Measurements from ENCODE around the gene LTBP4. TPM values are rescaled to one million over a fixed set of nuclear protein-coding genes. Genes with fewer than 3 reads are reported as not detected.
"Not testable (repeated sequence)": the region's sequence is repeated elsewhere in the genome, so short reads cannot be mapped to it uniquely, and the experiment has no call there.

LTBP4 gene
- total RNA-seq, 1 donor from 2014 or later, result 46.9 TPM

- Histone ChIP-seq H3K79me2 (ENCODE audit: insufficient read depth, low read length) (no peaks in the 10 kb centered on the region), H3K9me3 (ENCODE audit: insufficient read depth, low read depth, low read length) (no peaks in the 10 kb centered on the region), H3K4me3 (ENCODE audit: insufficient read depth, low read depth, low read length) (no peak overlapping the region), H3K9ac (ENCODE audit: low read length) (no peak overlapping the region), H3K27ac (ENCODE audit: low read depth, low read length) (no peak overlapping the region), H3K36me3 (ENCODE audit: insufficient read depth, low read length) (no peaks in the 10 kb centered on the region), H2AFZ (ENCODE audit: low read depth, low read length) (no peak overlapping the region), H3K4me1 (ENCODE audit: insufficient read depth, low read length) (peaks cover 26% of the 10 kb centered on the region), H3K4me2 (ENCODE audit: low read length) (no peak overlapping the region), H3K27me3 (ENCODE audit: insufficient read depth, low read length) (no peaks in the 10 kb centered on the region), H4K20me1 (ENCODE audit: insufficient read depth, low read length) (no peaks in the 10 kb centered on the region)
- H3K9me3 Mint-ChIP-seq (ENCODE audit: unreplicated experiment), result no peaks in the 10 kb centered on the region
- peaks cover 18% of the 10 kb centered on the region for H3K4me1 Mint-ChIP-seq (ENCODE audit: low read depth, unreplicated experiment)
- TF ChIP-seq, protein P1, sequence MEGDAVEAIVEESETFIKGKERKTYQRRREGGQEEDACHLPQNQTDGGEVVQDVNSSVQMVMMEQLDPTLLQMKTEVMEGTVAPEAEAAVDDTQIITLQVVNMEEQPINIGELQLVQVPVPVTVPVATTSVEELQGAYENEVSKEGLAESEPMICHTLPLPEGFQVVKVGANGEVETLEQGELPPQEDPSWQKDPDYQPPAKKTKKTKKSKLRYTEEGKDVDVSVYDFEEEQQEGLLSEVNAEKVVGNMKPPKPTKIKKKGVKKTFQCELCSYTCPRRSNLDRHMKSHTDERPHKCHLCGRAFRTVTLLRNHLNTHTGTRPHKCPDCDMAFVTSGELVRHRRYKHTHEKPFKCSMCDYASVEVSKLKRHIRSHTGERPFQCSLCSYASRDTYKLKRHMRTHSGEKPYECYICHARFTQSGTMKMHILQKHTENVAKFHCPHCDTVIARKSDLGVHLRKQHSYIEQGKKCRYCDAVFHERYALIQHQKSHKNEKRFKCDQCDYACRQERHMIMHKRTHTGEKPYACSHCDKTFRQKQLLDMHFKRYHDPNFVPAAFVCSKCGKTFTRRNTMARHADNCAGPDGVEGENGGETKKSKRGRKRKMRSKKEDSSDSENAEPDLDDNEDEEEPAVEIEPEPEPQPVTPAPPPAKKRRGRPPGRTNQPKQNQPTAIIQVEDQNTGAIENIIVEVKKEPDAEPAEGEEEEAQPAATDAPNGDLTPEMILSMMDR (IDR thresholded peaks at IDR 0.05; ENCODE audit: insufficient read depth, low read depth, low read length), result no peak
- no peak for TF ChIP-seq EZH2 (IDR thresholded peaks at IDR 0.05; ENCODE audit: insufficient read depth, low read length)
- no peak overlapping the region for H3K27ac Mint-ChIP-seq (ENCODE audit: unreplicated experiment)
- DNase-seq (ENCODE audit: low read depth) (no peak), FAIRE-seq (no peak)
- no peak overlapping the region for H3K4me3 Mint-ChIP-seq (ENCODE audit: unreplicated experiment)
- H3K36me3 Mint-ChIP-seq (ENCODE audit: low read depth, unreplicated experiment), result peaks cover 25% of the 10 kb centered on the region
- no peaks in the 10 kb centered on the region for H3K27me3 Mint-ChIP-seq (ENCODE audit: low read depth, unreplicated experiment)
These were observed 11.4 kb upstream of the LTBP4 start for GRCh38 chr19:40589591-40590429.

GRCh38 chr19:40590464-40591265, 10.5 kb upstream of the LTBP4 start:
- H3K4me2 ChIP-seq (ENCODE audit: low read length), result no peak overlapping the region
- Mint-ChIP-seq H3K27me3 (ENCODE audit: low read depth, unreplicated experiment) (no peaks in the 10 kb centered on the region), H3K9me3 (ENCODE audit: unreplicated experiment) (no peaks in the 10 kb centered on the region), H3K36me3 (ENCODE audit: low read depth, unreplicated experiment) (peaks cover 25% of the 10 kb centered on the region), H3K4me3 (ENCODE audit: unreplicated experiment) (no peak overlapping the region), H3K27ac (ENCODE audit: unreplicated experiment) (peak overlapping the region; percentile 75), H3K4me1 (ENCODE audit: low read depth, unreplicated experiment) (peaks cover 21% of the 10 kb centered on the region)
- no peaks in the 10 kb centered on the region for H4K20me1 ChIP-seq (ENCODE audit: insufficient read depth, low read length)
- TF ChIP-seq EZH2 (IDR thresholded peaks at IDR 0.05; ENCODE audit: insufficient read depth, low read length), result no peak
- TF ChIP-seq, protein P1 (IDR thresholded peaks at IDR 0.05; ENCODE audit: insufficient read depth, low read depth, low read length), result no peak
- no peak overlapping the region for H2AFZ ChIP-seq (ENCODE audit: low read depth, low read length)
- H3K9ac ChIP-seq (ENCODE audit: low read length), result no peak overlapping the region
- FAIRE-seq (no peak), DNase-seq (ENCODE audit: low read depth) (no peak)
- H3K27ac ChIP-seq (ENCODE audit: low read depth, low read length), result no peak overlapping the region
- H3K79me2 ChIP-seq (ENCODE audit: insufficient read depth, low read length), result no peaks in the 10 kb centered on the region
- no peaks in the 10 kb centered on the region for H3K36me3 ChIP-seq (ENCODE audit: insufficient read depth, low read length)
- H3K27me3 ChIP-seq (ENCODE audit: insufficient read depth, low read length), result no peaks in the 10 kb centered on the region
- H3K9me3 ChIP-seq (ENCODE audit: insufficient read depth, low read depth, low read length), result no peaks in the 10 kb centered on the region
- peaks cover 22% of the 10 kb centered on the region for H3K4me1 ChIP-seq (ENCODE audit: insufficient read depth, low read length)
- no peak overlapping the region for H3K4me3 ChIP-seq (ENCODE audit: insufficient read depth, low read depth, low read length)

DNA sequence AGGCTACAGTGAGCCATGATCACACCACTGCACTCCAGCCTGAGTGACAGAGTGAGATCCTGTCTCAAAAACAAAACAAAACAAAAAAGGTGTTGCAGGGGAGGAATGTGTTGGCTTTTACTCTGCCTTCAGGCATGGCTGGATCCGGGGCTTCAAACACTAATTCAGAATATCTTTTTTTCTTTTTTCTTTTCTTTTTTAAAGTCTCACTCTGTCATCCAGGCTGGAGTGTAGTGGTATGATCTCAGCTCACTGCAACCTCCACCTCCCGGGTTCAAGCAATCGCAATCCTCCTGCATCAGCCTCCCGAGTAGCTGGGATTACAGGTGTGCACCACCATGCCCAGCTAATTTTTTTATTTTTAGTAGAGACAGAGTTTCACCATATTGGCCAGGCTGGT, 9.4 kb upstream of the LTBP4 start:
- H3K36me3 Mint-ChIP-seq (ENCODE audit: low read depth, unreplicated experiment), result peaks cover 19% of the 10 kb centered on the region
- H2AFZ ChIP-seq (ENCODE audit: low read depth, low read length); H3K4me2 ChIP-seq (ENCODE audit: low read length); H3K4me3 Mint-ChIP-seq (ENCODE audit: unreplicated experiment); H3K4me3 ChIP-seq (ENCODE audit: insufficient read depth, low read depth, low read length); H3K9me3 Mint-ChIP-seq (ENCODE audit: unreplicated experiment); H3K36me3 ChIP-seq (ENCODE audit: insufficient read depth, low read length); H3K79me2 ChIP-seq (ENCODE audit: insufficient read depth, low read length); H3K27me3 ChIP-seq (ENCODE audit: insufficient read depth, low read length); FAIRE-seq; DNase-seq (ENCODE audit: low read depth); H3K27me3 Mint-ChIP-seq (ENCODE audit: low read depth, unreplicated experiment); H4K20me1 ChIP-seq (ENCODE audit: insufficient read depth, low read length); H3K9ac ChIP-seq (ENCODE audit: low read length); H3K9me3 ChIP-seq (ENCODE audit: insufficient read depth, low read depth, low read length); H3K27ac ChIP-seq (ENCODE audit: low read depth, low read length): not testable (repeated sequence)
- peak overlapping the region; percentile 72 for H3K27ac Mint-ChIP-seq (ENCODE audit: unreplicated experiment)
- peaks cover 18% of the 10 kb centered on the region for H3K4me1 Mint-ChIP-seq (ENCODE audit: low read depth, unreplicated experiment)
- H3K4me1 ChIP-seq (ENCODE audit: insufficient read depth, low read length), result peaks cover 20% of the 10 kb centered on the region

All from astrocyte (in vitro differentiated cells and primary cell).